Umbilical cord (tissue), 2 donors: ENCODE measurements around the gene OCA2. TPM values are rescaled to one million over a fixed set of nuclear protein-coding genes. Genes with fewer than 3 reads are reported as not detected.
A peak's percentile ranks its signal among the peaks of the same experiment; 100 is the strongest.
"Not testable (repeated sequence)": the region's sequence is repeated elsewhere in the genome, so short reads cannot be mapped to it uniquely, and the experiment has no call there.

Experiments
- DNase-seq: peaks from one replicate; pipeline ENCODE4 v3.0.0-alpha.2; 2015; ENCODE audit warnings: low spot score
- total RNA-seq: library from RNA; depleted of rRNA; stranded (reverse); fragments of >200 nt; gene quantifications from one replicate; pipeline ENCODE4 v1.2.3, GENCODE V29; 2014; ENCODE audit warnings: low replicate concordance; ENCODE audit not compliant: insufficient read depth

The OCA2 gene
- total RNA-seq = 41.2 TPM

GRCh38 chr15:28098766-28099554 is at the start of gene OCA2:
TSS of gene OCA2 (minus strand) at chr15:28099315. CDS start at chr15:28081874, 17,441 bp downstream.
- DNase-seq = peak; percentile 91

- DNase-seq = no peak
These were observed 48.7 kb upstream of the OCA2 start for GRCh38 chr15:28147801-28148200.

GRCh38 chr15:28145419-28145818 is 46.3 kb upstream of the OCA2 start:
- DNase-seq = not testable (repeated sequence)

- DNase-seq = no peak
These were observed 40.9 kb upstream of the OCA2 start for GRCh38 chr15:28140062-28140461.

- not testable (repeated sequence) for DNase-seq
These were observed 38.4 kb upstream of the OCA2 start for GRCh38 chr15:28137408-28138039.

GRCh38 chr15:28136236-28136904 is 37.3 kb upstream of the OCA2 start:
- not testable (repeated sequence) for DNase-seq

GRCh38 chr15:28133281-28133680 is 34.2 kb upstream of the OCA2 start:
- no peak for DNase-seq

- no peak for DNase-seq
These were observed 33.6 kb upstream of the OCA2 start for GRCh38 chr15:28132524-28133275.

GRCh38 chr15:28131946-28132345 is 32.8 kb upstream of the OCA2 start:
- no peak for DNase-seq

- DNase-seq = no peak
These were observed 32.3 kb upstream of the OCA2 start for GRCh38 chr15:28131400-28131799.

- no peak for DNase-seq
These were observed 31.5 kb upstream of the OCA2 start for GRCh38 chr15:28130651-28131050.

- DNase-seq = no peak
These were observed 30.2 kb upstream of the OCA2 start for GRCh38 chr15:28129231-28129848.

GRCh38 chr15:28128031-28128430 is 28.9 kb upstream of the OCA2 start:
- peak; percentile 14 for DNase-seq

- no peak for DNase-seq
These were observed 27.9 kb upstream of the OCA2 start for GRCh38 chr15:28127036-28127435.

- DNase-seq = peak; percentile 73
These were observed 26.8 kb upstream of the OCA2 start for GRCh38 chr15:28125673-28126651.

- no peak for DNase-seq
These were observed 25.7 kb upstream of the OCA2 start for GRCh38 chr15:28124841-28125240.

GRCh38 chr15:28123408-28124023 is 24.4 kb upstream of the OCA2 start:
- peak; percentile 77 for DNase-seq

- no peak for DNase-seq
These were observed 23.2 kb upstream of the OCA2 start for GRCh38 chr15:28122038-28122949.
